GM12892 (cell line): ENCODE measurements around the gene PARVB.
"Not testable (repeated sequence)": the region's sequence is repeated elsewhere in the genome, so short reads cannot be mapped to it uniquely, and the experiment has no call there.

ENCODE experiments used
- DNase-seq: peaks from one replicate; pipeline ENCODE4 v3.0.0; 2011; ENCODE audit not compliant: insufficient read length
- FAIRE-seq: peaks from 2 replicates; lab custom pipeline; 2011; peaks lifted over from hg19 to GRCh38; lab: Jason Lieb, UNC
- POLR2A ChIP-seq: IDR thresholded peaks from 2 replicates; pipeline ENCODE4 v1.6.1; 2011; ENCODE audit warnings: low read depth, low read length, control low read depth
- POLR2AphosphoS5 ChIP-seq: IDR thresholded peaks from 2 replicates; pipeline ENCODE4 v1.6.1; 2011; ENCODE audit warnings: low read depth, low read length, control low read depth
- TAF1 ChIP-seq: IDR thresholded peaks from 2 replicates; pipeline ENCODE4 v1.6.1; 2011; ENCODE audit warnings: low read depth, mild to moderate bottlenecking, control low read depth, low read length, borderline replicate concordance

Gene PARVB

GRCh38 chr22:43999378-43999777 is 24.7 kb upstream of the PARVB start:
- FAIRE-seq, result no peak
- no peak for DNase-seq
- TF ChIP-seq POLR2AphosphoS5, result no peak
- TF ChIP-seq TAF1, result no peak

DNA sequence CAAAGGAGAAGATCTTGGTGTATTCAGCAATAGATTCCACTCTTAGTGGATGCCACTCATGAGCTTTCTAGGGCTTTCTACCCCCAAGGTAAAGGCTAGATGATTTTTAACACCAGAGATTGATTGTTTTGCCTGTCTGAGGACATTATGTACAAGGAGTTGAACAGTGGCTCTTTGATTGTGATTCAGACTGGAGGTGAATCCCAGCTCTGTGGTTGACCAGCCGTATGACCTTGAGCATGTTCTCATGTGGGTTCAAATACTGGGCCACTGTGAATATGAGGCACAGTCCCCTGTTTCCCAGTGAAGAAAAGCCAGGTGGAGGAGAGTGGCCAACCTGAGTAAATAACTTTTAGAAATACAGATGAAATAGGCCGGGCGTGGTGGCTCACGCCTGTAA is 24.0 kb upstream of the PARVB start:
- DNase-seq, result no peak
- TF ChIP-seq POLR2A (no peak), POLR2AphosphoS5 (no peak), TAF1 (no peak)
- no peak for FAIRE-seq

DNA sequence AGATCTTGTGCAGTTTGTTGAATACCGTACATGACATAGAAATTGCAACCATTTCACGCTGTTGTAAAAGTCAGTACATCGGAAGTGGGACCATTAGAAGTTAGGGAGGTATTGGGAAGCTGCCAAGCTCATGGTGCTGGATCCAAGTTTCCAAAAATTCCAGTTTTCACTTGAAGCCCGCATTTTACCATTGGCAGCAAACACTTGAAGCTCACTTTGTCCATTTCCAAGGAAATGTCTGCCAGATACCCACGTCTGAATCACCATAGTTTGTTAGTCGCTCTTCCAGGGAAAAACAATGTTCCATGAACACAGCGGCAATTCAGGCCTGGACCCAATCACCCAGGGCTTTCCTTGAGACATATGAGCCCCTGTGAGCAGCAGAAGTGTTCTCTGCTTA is 22.6 kb upstream of the PARVB start:
- TF ChIP-seq POLR2AphosphoS5 (no peak), TAF1 (no peak), POLR2A (no peak)
- FAIRE-seq (no peak), DNase-seq (no peak)

- no peak for TF ChIP-seq TAF1
- TF ChIP-seq POLR2A, result no peak
- no peak for TF ChIP-seq POLR2AphosphoS5
- DNase-seq (no peak), FAIRE-seq (no peak)
Measured at GRCh38 chr22:44002324-44002723, 21.8 kb upstream of the PARVB start.

- no peak for TF ChIP-seq POLR2A
- no peak for TF ChIP-seq POLR2AphosphoS5
- TF ChIP-seq TAF1, result no peak
- DNase-seq (no peak), FAIRE-seq (no peak)
Measured at GRCh38 chr22:44002997-44003396, 21.1 kb upstream of the PARVB start.

DNA sequence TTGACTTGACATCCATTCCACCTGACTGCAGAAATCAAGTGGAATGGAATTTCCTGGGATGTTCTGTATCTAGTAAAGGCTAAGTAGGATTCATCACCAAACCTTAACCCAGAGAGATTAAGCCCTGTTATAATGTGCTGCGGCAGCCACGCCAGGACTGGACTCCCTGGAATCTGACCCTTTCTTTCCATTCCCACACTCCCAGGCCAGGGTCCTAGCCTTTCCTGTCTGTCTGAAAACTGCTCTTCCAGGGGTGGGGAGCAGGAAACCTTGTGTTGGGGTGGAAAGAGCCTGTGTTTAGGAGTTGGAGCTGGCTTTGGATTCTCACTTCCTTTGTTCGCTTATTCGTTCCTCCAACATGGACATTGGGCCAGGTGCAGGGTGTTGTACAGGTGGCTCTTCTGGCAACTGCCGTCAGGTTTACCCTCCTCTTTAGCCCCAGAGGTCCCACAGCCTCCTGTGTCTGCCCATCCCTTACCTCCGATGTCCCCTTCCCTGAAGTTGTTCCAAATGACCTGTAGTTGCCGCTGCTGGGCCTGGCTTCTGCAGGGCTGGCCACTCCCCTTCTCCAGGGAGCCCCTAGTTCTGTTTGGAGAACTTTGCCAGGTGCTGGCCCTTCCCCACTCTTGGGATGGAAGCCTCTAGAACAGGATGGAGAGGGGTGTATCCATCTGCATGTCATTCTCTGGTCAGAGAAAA is 20.5 kb upstream of the PARVB start:
- FAIRE-seq, result no peak
- no peak for DNase-seq
- no peak for TF ChIP-seq POLR2A
- no peak for TF ChIP-seq TAF1
- no peak for TF ChIP-seq POLR2AphosphoS5

GRCh38 chr22:44004104-44004460 is 20.0 kb upstream of the PARVB start:
- DNase-seq (no peak), FAIRE-seq (no peak)
- TF ChIP-seq POLR2AphosphoS5, result no peak
- no peak for TF ChIP-seq POLR2A
- TF ChIP-seq TAF1, result no peak

GRCh38 chr22:44005524-44005923 is 18.6 kb upstream of the PARVB start:
- DNase-seq (no peak), FAIRE-seq (no peak)
- TF ChIP-seq POLR2AphosphoS5 (no peak), TAF1 (no peak), POLR2A (no peak)

DNA sequence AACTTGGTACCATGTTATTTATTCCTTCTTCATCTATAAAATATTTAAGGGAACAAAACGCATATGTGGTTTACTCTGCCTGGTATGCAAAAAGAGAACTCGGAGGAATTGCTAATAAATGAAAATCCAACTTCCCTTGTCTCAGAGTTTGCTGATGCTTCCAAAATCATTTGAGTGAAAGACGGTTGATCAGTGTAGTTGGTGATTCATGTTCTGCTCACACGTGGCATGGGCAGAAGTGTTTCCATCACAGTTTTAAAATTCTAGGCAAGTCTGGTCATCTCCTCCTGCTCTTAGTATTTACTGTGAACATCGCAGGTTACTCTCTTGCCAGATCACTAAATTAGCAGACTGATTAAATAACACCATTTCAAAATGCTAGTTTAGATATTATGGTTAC is 11.9 kb upstream of the PARVB start:
- DNase-seq, result no peak
- TF ChIP-seq TAF1 (no peak), POLR2AphosphoS5 (no peak), POLR2A (no peak)

GRCh38 chr22:44012591-44012990 is 11.5 kb upstream of the PARVB start:
- TF ChIP-seq TAF1 (no peak), POLR2AphosphoS5 (no peak), POLR2A (no peak)
- DNase-seq (no peak), FAIRE-seq (no peak)

More for the DNA sequence above, 11.9 kb upstream of the PARVB start:
- FAIRE-seq, result no peak

DNA sequence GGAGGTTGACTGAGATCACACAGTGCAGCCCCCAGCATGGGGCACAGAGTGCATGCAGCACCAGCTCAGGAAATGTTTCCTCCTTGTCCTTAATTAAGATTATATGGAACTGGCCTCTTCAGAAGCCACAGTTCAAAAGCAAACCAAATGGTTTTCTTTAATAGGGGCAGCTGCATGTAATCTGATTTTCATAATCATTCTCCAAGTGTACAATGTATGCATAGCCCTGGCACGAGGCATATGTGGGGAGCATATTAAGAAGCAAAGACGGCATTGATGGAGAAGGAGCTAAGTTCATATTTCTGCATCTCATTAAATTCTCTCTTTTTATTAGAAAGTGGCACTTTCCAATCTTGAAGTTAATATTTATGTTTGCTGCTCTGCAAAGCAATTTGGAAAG is 9.9 kb upstream of the PARVB start:
- DNase-seq (no peak), FAIRE-seq (no peak)
- no peak for TF ChIP-seq POLR2A

DNA sequence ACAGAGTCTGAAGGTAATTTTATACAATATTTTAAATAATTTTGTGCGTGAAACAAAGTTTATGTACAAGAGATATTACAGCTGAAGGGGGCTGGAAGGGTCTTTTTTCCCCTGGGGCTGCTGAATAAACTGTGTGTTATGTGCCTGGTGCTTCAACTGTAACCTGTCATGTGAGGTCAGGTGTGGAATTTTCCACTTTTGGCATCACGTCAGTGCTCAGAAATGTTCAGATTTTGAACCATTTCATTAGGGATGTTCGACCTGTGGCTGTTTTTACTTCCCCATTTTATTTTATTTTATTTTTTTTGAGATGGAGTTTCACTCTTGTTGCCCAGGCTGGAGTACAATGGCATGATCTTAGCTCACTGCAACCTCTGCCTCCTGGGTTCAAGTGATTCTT is 7.5 kb upstream of the PARVB start:
- not testable (repeated sequence) for DNase-seq, FAIRE-seq

- TF ChIP-seq POLR2A (no peak), TAF1 (no peak), POLR2AphosphoS5 (no peak)
- FAIRE-seq, result no peak
- DNase-seq, result no peak
Measured at GRCh38 chr22:44018594-44018993, 5.5 kb upstream of the PARVB start.
